Astrocyte (in vitro differentiated cells and primary cell): ENCODE results near the gene ANXA2.

Source experiments
- EZH2 ChIP-seq: IDR thresholded peaks from 2 replicates; pipeline ENCODE4 v1.6.1; 2012; ENCODE audit warnings: mild to moderate bottlenecking, low read length, inconsistent platforms; ENCODE audit not compliant: insufficient read depth
- TF ChIP-seq, protein P1 (sequence below): IDR thresholded peaks from 2 replicates; pipeline ENCODE4 v1.5.1; 2011; ENCODE audit warnings: low read depth, mild to moderate bottlenecking, inconsistent platforms, low read length, moderate library complexity; ENCODE audit not compliant: insufficient read depth

DNA sequence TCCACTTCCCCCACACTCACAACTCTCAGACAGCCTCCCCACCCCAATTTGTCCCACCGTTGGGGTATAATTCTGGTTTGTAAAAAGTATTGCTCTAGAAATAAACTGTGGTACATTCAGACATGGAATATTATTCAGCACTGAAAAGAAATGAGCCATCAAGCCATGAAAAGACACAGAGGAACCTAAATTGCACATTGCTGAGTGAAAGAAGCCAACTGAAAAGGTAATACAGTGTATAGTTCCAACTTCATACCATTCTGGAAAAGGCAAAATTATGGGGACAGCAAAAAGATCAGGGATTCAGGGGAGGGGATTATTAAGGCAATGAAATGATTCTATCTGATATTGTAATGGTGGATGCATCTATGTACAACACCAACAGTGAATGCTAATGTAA lies 10.5 kb downstream of the ANXA2 start:
- TF ChIP-seq, protein P1, sequence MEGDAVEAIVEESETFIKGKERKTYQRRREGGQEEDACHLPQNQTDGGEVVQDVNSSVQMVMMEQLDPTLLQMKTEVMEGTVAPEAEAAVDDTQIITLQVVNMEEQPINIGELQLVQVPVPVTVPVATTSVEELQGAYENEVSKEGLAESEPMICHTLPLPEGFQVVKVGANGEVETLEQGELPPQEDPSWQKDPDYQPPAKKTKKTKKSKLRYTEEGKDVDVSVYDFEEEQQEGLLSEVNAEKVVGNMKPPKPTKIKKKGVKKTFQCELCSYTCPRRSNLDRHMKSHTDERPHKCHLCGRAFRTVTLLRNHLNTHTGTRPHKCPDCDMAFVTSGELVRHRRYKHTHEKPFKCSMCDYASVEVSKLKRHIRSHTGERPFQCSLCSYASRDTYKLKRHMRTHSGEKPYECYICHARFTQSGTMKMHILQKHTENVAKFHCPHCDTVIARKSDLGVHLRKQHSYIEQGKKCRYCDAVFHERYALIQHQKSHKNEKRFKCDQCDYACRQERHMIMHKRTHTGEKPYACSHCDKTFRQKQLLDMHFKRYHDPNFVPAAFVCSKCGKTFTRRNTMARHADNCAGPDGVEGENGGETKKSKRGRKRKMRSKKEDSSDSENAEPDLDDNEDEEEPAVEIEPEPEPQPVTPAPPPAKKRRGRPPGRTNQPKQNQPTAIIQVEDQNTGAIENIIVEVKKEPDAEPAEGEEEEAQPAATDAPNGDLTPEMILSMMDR, result no peak
- no peak for TF ChIP-seq EZH2
